IMR-90 (cell line): ENCODE results near the gene CLSTN1. TPM values are rescaled to one million over a fixed set of nuclear protein-coding genes. Genes with fewer than 3 reads are reported as not detected.

Experiments used
- ATAC-seq: fragments of 200-7000 bp; cut with Tn5 transposase; 2 replicates; pipeline ENCODE4 v1.9.1; 2020; ENCODE audit warnings: low read depth, mild to moderate bottlenecking, moderate library complexity
- BruUV-seq: library from RNA; stranded (reverse); fragments of 400-500 nt; replicated peaks from 2 replicates; lab custom pipeline; 2021; lab: Mats Ljungman, UMichigan
- CTCF ChIA-PET: fragments of 300-600 bp; formaldehyde crosslinking; extraction: SDS; loops from one replicate; lab custom pipeline; 2021; ENCODE audit warnings: antibody characterized with exemption; lab: Yijun Ruan, JAX
- POLR2A ChIA-PET: fragments of 300-600 bp; sonication (Branson Sonifier 250); formaldehyde crosslinking; loops from one replicate; lab custom pipeline; 2022; ENCODE audit warnings: antibody characterized with exemption; ENCODE audit not compliant: unreplicated experiment; lab: Charles Lee
- DNase-seq: peaks from one replicate; pipeline ENCODE4 v3.0.0; 2013
- H2AFZ ChIP-seq: replicated peaks from 2 replicates; pipeline ENCODE3; 2013; ENCODE audit warnings: low read length, mild to moderate bottlenecking; ENCODE audit not compliant: poor library complexity
- H2AK5ac ChIP-seq: 2 replicates; pipeline ENCODE4 v1.6.1; 2013; ENCODE audit warnings: low read depth, low read length, inconsistent platforms
- H2AK9ac ChIP-seq: replicated peaks from 2 replicates; pipeline ENCODE3; 2013; ENCODE audit warnings: mild to moderate bottlenecking, low read depth, low read length, moderate library complexity; ENCODE audit not compliant: poor library complexity
- H2BK120ac ChIP-seq: 2 replicates; pipeline ENCODE4 v1.6.1; 2013; ENCODE audit warnings: low read depth, low read length, inconsistent platforms
- H2BK15ac ChIP-seq: 3 replicates; pipeline ENCODE4 v1.6.1; 2013; ENCODE audit warnings: low read depth, low read length, inconsistent platforms
- H2BK20ac ChIP-seq: 2 replicates; pipeline ENCODE4 v1.6.1; 2013; ENCODE audit warnings: low read depth, mild to moderate bottlenecking, inconsistent platforms, low read length, moderate library complexity
- H2BK5ac ChIP-seq: 2 replicates; pipeline ENCODE4 v1.6.1; 2013; ENCODE audit warnings: mild to moderate bottlenecking, low read depth, low read length, inconsistent platforms; ENCODE audit not compliant: poor library complexity, severe bottlenecking
- H3K14ac ChIP-seq: replicated peaks from 2 replicates; pipeline ENCODE4 v1.6.1; 2013; ENCODE audit warnings: low read depth, low read length, inconsistent platforms
- H3K18ac ChIP-seq: 2 replicates; pipeline ENCODE4 v1.6.1; 2013; ENCODE audit warnings: low read depth, low read length, control low read depth
- H3K23ac ChIP-seq: 2 replicates; pipeline ENCODE4 v1.6.1; 2013; ENCODE audit warnings: low read depth, low read length, inconsistent platforms
- H3K27ac ChIP-seq: 2 replicates; pipeline ENCODE4 v1.5.1; 2013; ENCODE audit warnings: mild to moderate bottlenecking, control low read depth, low read length; ENCODE audit not compliant: insufficient read depth
- H3K27me3 ChIP-seq: 2 replicates; pipeline ENCODE4 v1.6.1; 2013; ENCODE audit warnings: low read length; ENCODE audit not compliant: control insufficient read depth, insufficient read depth
- H3K36me3 ChIP-seq: 2 replicates; pipeline ENCODE4 v1.6.1; 2013; ENCODE audit warnings: low read length, mixed read lengths; ENCODE audit not compliant: control insufficient read depth, insufficient read depth
- H3K4ac ChIP-seq: 2 replicates; pipeline ENCODE4 v1.6.1; 2013; ENCODE audit warnings: low read depth, low read length, inconsistent platforms
- H3K4me1 ChIP-seq: 2 replicates; pipeline ENCODE4 v1.6.1; 2013; ENCODE audit warnings: low read length, mixed read lengths; ENCODE audit not compliant: control insufficient read depth, insufficient read depth
- H3K4me2 ChIP-seq: 2 replicates; pipeline ENCODE4 v1.6.1; 2013; ENCODE audit warnings: low read depth, mild to moderate bottlenecking, control low read depth, low read length, moderate library complexity
- H3K4me3 ChIP-seq: 2 replicates; pipeline ENCODE4 v1.5.1; 2013; ENCODE audit warnings: low read depth, mild to moderate bottlenecking, control low read depth, low read length, moderate library complexity; ENCODE audit not compliant: insufficient read depth
- H3K56ac ChIP-seq: 2 replicates; pipeline ENCODE4 v1.6.1; 2013; ENCODE audit warnings: low read length, inconsistent platforms; ENCODE audit not compliant: insufficient read depth; ENCODE audit errors: extremely low read depth
- H3K79me1 ChIP-seq, 2 experiments: 2 replicates each; pipeline ENCODE4 v1.6.1; 2013; ENCODE audit warnings: low read length in 2 of 2, inconsistent platforms in 1 of 2, low read depth in 1 of 2
- H3K9ac ChIP-seq: 2 replicates; pipeline ENCODE4 v1.6.1; 2013; ENCODE audit warnings: low read depth, low read length, control low read depth
- H3K9me1 ChIP-seq: 2 replicates; pipeline ENCODE4 v1.6.1; 2013; ENCODE audit warnings: low read length, inconsistent platforms; ENCODE audit not compliant: insufficient read depth
- H3K9me3 ChIP-seq: 2 replicates; pipeline ENCODE4 v1.6.1; 2013; ENCODE audit warnings: low read length; ENCODE audit not compliant: control insufficient read depth, insufficient read depth
- H4K20me1 ChIP-seq: 2 replicates; pipeline ENCODE4 v1.6.1; 2013; ENCODE audit warnings: low read length, inconsistent platforms; ENCODE audit not compliant: insufficient read depth
- H4K5ac ChIP-seq: 2 replicates; pipeline ENCODE4 v1.6.1; 2013; ENCODE audit warnings: mild to moderate bottlenecking, low read depth, low read length, control low read depth
- H4K8ac ChIP-seq, 2 experiments: 2 replicates each; pipeline ENCODE4 v1.6.1; 2013; ENCODE audit warnings: low read depth in 2 of 2, low read length in 2 of 2, control low read depth in 1 of 2, inconsistent platforms in 1 of 2
- H4K91ac ChIP-seq: 2 replicates; pipeline ENCODE4 v1.6.1; 2013; ENCODE audit warnings: low read depth, low read length, inconsistent platforms; ENCODE audit not compliant: insufficient read depth
- BHLHE40 ChIP-seq: fragments of 150-350 bp; IDR thresholded peaks from 2 replicates; pipeline ENCODE4 v1.6.1; 2016; ENCODE audit warnings: mild to moderate bottlenecking, low read depth, low read length
- CHD1 ChIP-seq: IDR thresholded peaks from 2 replicates; pipeline ENCODE4 v1.6.1; 2012; ENCODE audit warnings: low read depth, low read length, improper control_type of control experiment
- CTCF ChIP-seq: conservative IDR thresholded peaks from 2 replicates; pipeline ENCODE4 v1.5.1; 2012; ENCODE audit warnings: mild to moderate bottlenecking, low read depth, low read length, improper control_type of control experiment
- ELK1 ChIP-seq: fragments of 150-350 bp; IDR thresholded peaks from 2 replicates; pipeline ENCODE4 v1.6.1; 2016; ENCODE audit warnings: low read depth, mild to moderate bottlenecking, low read length, moderate library complexity, borderline replicate concordance
- FOS ChIP-seq: fragments of 150-350 bp; IDR thresholded peaks from 2 replicates; pipeline ENCODE4 v1.6.1; 2016; ENCODE audit warnings: low read depth, low read length
- MAZ ChIP-seq: IDR thresholded peaks from 2 replicates; pipeline ENCODE4 v1.6.1; 2012; ENCODE audit warnings: low read depth, mild to moderate bottlenecking, low read length, improper control_type of control experiment, moderate library complexity, borderline replicate concordance
- RCOR1 ChIP-seq: IDR thresholded peaks from 2 replicates; pipeline ENCODE4 v1.6.1; 2012; ENCODE audit warnings: mild to moderate bottlenecking, low read length, improper control_type of control experiment; ENCODE audit not compliant: insufficient replicate concordance
- SMC3 ChIP-seq: fragments of 150-350 bp; IDR thresholded peaks from 2 replicates; pipeline ENCODE4 v1.6.1; 2016; ENCODE audit warnings: low read depth, mild to moderate bottlenecking, antibody characterized with exemption, low read length, moderate library complexity
- WGBS, 2 experiments: methylation state at CpG; one replicate each; pipeline versions ENCODE4 v1.1.5 to v1.1.7; 2013; ENCODE audit warnings: missing lambda C conversion rate in 2 of 2; ENCODE audit not compliant: insufficient read length in 1 of 2; ENCODE audit errors: extremely low coverage in 2 of 2; 5-methylcytosine and 5-hydroxymethylcytosine counted together
- dilution Hi-C: fragments of 300-500 bp; cut with HindIII; formaldehyde crosslinking; loops from one replicate; pipeline ENCODE4 v1.14.3; 2018; ENCODE audit warnings: low sequenced_read_pairs; ENCODE audit not compliant: unreplicated experiment
- in situ Hi-C: fragments of 300-500 bp; cut with MboI; formaldehyde crosslinking; loops from 3 replicates; pipeline ENCODE4 v1.14.3; 2019; ENCODE audit warnings: low sequenced_read_pairs, inconsistent platforms, mixed read lengths
- intact Hi-C: fragments of 100-400 bp; cut with micrococcal nuclease; formaldehyde crosslinking; loops from 2 replicates; pipeline ENCODE4 v1.10.0; 2022
- polyA plus RNA-seq, 3 experiments: library from polyadenylated mRNA; depleted of rRNA; stranded (reverse); fragments of >200 nt; gene quantifications; 2 replicates each; pipeline ENCODE4 v1.2.3, GENCODE V29; 2012; ENCODE audit warnings: low replicate concordance in 1 of 3
- total RNA-seq: library from RNA; depleted of rRNA; stranded (reverse); fragments of >200 nt; gene quantifications from 2 replicates; pipeline ENCODE4 v1.2.3, GENCODE V29; 2012

CLSTN1 gene
- total and polyA plus RNA-seq, 2 of the 4 experiments (the other 2 are of a cell fraction) = 30.1 to 72.2 TPM

GRCh38 chr1:9706178-9706577 lies 117.6 kb downstream of the CLSTN1 start:
- BruUV-seq = no TSS peak
- ATAC-seq (no peak), DNase-seq (no peak)
- Histone ChIP-seq H2AK5ac (peak overlapping the region; percentile 46; the same call in 1 of the 2 replicates), H3K4me3 (no peak overlapping the region), H4K20me1 (peaks cover 3% of the 10 kb centered on the region; the same call in 1 of the 2 replicates), H3K23ac (no peak overlapping the region), H2AK9ac (no peak overlapping the region), H3K27me3 (no peaks in the 10 kb centered on the region), H3K4me2 (no peak overlapping the region), H3K27ac (no peak overlapping the region), H3K9ac (no peak overlapping the region), H3K56ac (no peak overlapping the region), H3K79me1 (peaks cover 19 to 40% of the 10 kb centered on the region in 2 experiments), H3K14ac (0 out of 2 replicates have a peak overlapping the region, but pooled peaks have one; percentile 41), H2BK120ac (peak overlapping the region; percentile 32), H2BK15ac (no peak overlapping the region; the same call in 2 of the 3 replicates), H2AFZ (no peak overlapping the region), H4K8ac (no peak overlapping the region; a peak in 1 of 4 replicates), H4K5ac (no peak overlapping the region), H2BK20ac (peak overlapping the region; percentile 64), H4K91ac (peak overlapping the region; percentile 29; the same call in 1 of the 2 replicates), H3K4me1 (peaks cover 4% of the 10 kb centered on the region; the same call in 1 of the 2 replicates), H3K9me1 (peaks cover 10% of the 10 kb centered on the region), H3K36me3 (peaks cover 6% of the 10 kb centered on the region), H3K18ac (no peak overlapping the region), H3K9me3 (no peaks in the 10 kb centered on the region), H2BK5ac (no peak overlapping the region), H3K4ac (peak overlapping the region; percentile 29; the same call in 1 of the 2 replicates)
- in situ Hi-C loops (no loop called here), dilution Hi-C loops (no loop called here), intact Hi-C loops (no loop called here)
- WGBS, 2 experiments = no CpG with 5 or more reads among the region's 4 CpGs
- ChIA-PET CTCF (no interaction called here), POLR2A (no interaction called here)
- TF ChIP-seq CTCF (no peak), MAZ (no peak), CHD1 (no peak), RCOR1 (no peak), SMC3 (no peak), BHLHE40 (no peak), ELK1 (no peak), FOS (no peak)
